GM12891 (cell line): ENCODE data around the gene ABHD6.

Source experiments
- DNase-seq: peaks from one replicate; pipeline ENCODE4 v3.0.0; 2011; ENCODE audit warnings: low spot score; ENCODE audit not compliant: insufficient read length
- FAIRE-seq: peaks from 2 replicates; lab custom pipeline; 2011; peaks lifted over from hg19 to GRCh38; lab: Jason Lieb, UNC
- PAX5 ChIP-seq: IDR thresholded peaks from 2 replicates; pipeline ENCODE4 v1.6.1; 2011; ENCODE audit warnings: low read length, moderate library complexity, mild to moderate bottlenecking; ENCODE audit not compliant: insufficient read depth, severe bottlenecking
- POLR2A ChIP-seq: IDR thresholded peaks from 2 replicates; pipeline ENCODE4 v1.6.1; 2011; ENCODE audit warnings: low read depth, low read length, control low read depth
- POLR2AphosphoS5 ChIP-seq: IDR thresholded peaks from 2 replicates; pipeline ENCODE4 v1.6.1; 2011; ENCODE audit warnings: low read depth, low read length, control low read depth
- POU2F2 ChIP-seq: IDR thresholded peaks from 2 replicates; pipeline ENCODE4 v1.6.1; 2011; ENCODE audit warnings: low read depth, mild to moderate bottlenecking, control low read depth, low read length, moderate library complexity
- SPI1 ChIP-seq: IDR thresholded peaks from 2 replicates; pipeline ENCODE4 v1.6.1; 2011; ENCODE audit warnings: low read depth, low read length, control low read depth
- TAF1 ChIP-seq: IDR thresholded peaks from 2 replicates; pipeline ENCODE4 v1.6.1; 2011; ENCODE audit warnings: low read depth, low read length, control low read depth

ABHD6 gene

DNA sequence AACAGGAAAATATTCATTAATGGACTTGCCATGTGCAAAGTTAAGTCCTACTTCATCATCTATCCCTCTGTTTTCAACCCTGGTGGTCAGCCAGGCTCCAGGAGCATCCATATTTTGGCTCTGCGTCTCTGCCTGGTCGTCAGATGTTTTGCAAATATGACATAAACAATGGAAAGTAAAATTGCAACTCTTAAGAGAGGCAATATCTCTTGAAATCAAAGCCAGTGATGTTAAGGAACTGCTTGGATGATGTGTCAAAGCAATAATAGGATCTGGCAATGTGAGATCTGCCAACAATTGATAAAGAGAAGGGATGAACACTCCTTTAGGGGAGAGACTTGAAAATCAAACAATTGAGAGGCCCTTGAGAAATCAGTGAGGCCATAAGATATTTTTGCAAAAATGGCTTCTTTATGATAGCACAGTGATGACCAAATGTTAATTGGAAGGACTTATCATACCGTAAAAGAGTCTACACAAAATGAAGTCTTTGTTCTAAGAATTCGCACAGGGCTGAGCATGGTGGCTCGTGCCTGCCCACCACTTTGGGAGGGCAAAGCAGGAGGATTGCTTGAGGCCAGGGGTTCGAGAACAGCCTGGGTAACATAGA, 6.5 kb downstream of the ABHD6 start:
- TF ChIP-seq POU2F2, result no peak
- TF ChIP-seq TAF1, result no peak
- no peak for TF ChIP-seq PAX5
- TF ChIP-seq POLR2A, result no peak
- TF ChIP-seq POLR2AphosphoS5, result no peak
- TF ChIP-seq SPI1, result no peak
- DNase-seq (no peak), FAIRE-seq (no peak)

GRCh38 chr3:58246148-58247047, 8.8 kb downstream of the ABHD6 start:
- TF ChIP-seq PAX5 (no peak), POLR2A (no peak), POLR2AphosphoS5 (no peak), SPI1 (no peak), TAF1 (no peak), POU2F2 (no peak)
- no peak for FAIRE-seq
- DNase-seq, result no peak

DNA sequence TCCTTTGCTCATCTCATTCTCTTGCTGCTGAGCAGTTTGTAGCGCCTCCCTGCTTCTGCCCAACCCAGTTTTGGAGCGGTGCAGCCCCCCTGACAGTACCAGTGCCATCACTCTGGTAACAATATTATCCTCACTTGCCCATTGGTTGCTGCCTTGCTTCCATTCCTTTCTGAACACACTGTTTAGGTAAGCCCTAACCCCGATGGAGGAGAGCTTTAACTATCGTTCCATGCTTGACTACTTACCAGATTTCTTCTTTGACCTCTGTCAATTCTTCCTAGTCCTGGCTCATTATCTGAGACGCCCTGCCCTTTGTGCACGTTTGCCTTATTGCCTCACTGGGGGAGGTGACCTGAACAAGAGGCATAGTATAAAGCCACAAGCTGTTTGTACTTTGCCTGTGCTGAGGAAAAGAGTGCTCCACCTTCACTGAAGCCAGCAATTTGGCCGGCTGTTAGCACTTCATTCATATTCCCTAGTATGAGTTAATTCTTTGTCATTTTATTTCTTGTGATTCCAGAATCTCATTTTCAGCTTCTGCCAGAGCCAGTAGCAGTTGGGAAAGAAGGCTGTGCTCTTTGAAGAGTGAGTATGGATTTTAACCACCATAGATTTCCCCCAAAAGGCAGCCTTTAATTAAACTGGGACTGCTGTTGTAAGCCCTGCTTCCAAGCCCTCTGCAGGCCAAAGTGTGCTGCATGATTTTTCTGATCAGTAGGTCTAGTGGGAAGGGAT, 11.9 kb downstream of the ABHD6 start:
- TF ChIP-seq TAF1, result no peak
- 0 out of 2 replicates have a peak, but pooled peaks have one; percentile 33 for TF ChIP-seq SPI1
- TF ChIP-seq PAX5, result no peak
- no peak for TF ChIP-seq POU2F2
- no peak for FAIRE-seq
- DNase-seq, result no peak

- no peak for FAIRE-seq
- no peak for TF ChIP-seq PAX5
- TF ChIP-seq POU2F2, result no peak
- no peak for TF ChIP-seq POLR2A
- no peak for TF ChIP-seq TAF1
- no peak for TF ChIP-seq POLR2AphosphoS5
- TF ChIP-seq SPI1, result no peak
- no peak for DNase-seq
Measured at GRCh38 chr3:58250093-58250707, 12.6 kb downstream of the ABHD6 start.

DNA sequence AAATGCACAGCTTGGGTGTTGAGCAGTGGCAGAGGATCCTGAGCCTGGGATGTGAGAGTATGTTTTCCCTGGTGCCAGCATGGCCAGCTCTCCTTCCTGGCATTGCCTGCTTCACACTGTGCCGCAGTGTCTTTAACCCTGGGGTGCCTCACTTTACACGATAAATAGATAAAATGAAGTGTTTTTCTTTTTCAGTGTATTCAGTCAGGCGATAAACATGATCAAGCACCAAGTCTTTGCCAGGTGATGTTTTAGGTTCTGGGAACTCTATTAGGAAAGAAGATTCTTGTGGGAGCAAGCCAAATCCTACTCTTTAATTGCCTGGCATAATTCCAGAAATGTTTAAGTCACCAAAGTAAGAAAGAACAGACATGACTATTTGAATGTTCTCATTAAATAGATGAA, 14.0 kb downstream of the ABHD6 start:
- FAIRE-seq (no peak), DNase-seq (no peak)
- TF ChIP-seq TAF1, result no peak
- TF ChIP-seq POLR2A, result no peak
- no peak for TF ChIP-seq SPI1

- TF ChIP-seq TAF1 (no peak), PAX5 (no peak), POLR2AphosphoS5 (no peak), SPI1 (no peak), POLR2A (no peak), POU2F2 (no peak)
- peak; percentile 23 for FAIRE-seq
Measured at GRCh38 chr3:58254144-58254543, 16.6 kb downstream of the ABHD6 start.

GRCh38 chr3:58256061-58256460, 18.5 kb downstream of the ABHD6 start:
- TF ChIP-seq POU2F2 (no peak), SPI1 (no peak), POLR2A (no peak), PAX5 (no peak)
- FAIRE-seq (no peak), DNase-seq (no peak)

More at GRCh38 chr3:58254144-58254543, 16.6 kb downstream of the ABHD6 start:
- no peak for DNase-seq

DNA sequence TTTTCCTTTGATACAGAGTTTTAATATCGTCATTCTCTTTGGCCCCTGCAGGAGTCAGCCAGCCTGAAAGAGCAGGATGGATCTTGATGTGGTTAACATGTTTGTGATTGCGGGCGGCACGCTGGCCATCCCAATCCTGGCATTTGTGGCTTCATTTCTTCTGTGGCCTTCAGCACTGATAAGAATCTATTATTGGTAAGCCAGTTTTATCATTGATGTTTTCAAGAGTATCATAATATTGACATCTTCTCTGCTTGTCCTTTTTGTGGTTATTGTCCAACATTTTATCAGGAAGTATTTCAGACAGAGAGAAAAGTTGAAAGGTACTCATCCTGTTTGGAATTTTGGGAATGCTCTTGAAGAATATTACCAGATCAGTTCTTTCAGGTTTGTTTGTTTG, 18.9 kb downstream of the ABHD6 start:
- DNase-seq, result no peak
- TF ChIP-seq POLR2AphosphoS5 (no peak), SPI1 (no peak), TAF1 (no peak), POLR2A (no peak), POU2F2 (no peak), PAX5 (no peak)
- no peak for FAIRE-seq

DNA sequence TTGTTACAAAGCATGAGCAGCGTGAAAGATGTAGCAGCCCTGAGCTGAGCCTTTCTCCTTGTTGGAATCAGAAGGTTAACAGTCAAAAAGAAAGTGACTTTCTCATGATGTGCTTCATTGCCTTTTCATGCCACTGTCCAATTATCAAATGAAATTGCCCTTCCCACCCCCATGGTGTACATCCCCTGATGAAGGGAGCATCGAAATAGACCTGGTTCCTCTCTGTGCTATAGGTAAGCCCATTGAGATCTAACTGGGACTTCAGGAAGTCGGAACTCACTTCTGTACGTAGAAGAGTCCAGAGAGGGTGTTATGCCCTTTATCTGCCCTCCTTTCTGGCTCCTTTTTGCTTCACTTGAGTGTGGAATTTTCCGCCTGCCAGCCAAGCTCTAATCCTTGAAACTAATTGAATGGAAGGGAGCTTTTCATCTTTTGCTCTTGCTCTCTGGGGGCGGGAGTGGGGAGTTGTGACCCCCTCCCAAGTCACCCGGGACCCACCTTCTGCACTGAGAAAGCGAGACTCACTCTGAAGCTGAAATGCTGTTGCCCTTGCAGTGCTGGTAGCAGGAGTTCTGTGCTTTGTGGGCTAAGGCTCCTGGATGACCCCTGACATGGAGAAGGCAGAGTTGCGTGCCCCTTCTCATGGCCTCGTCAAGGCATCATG, 20.9 kb downstream of the ABHD6 start:
- FAIRE-seq (peak; percentile 48), DNase-seq (no peak)
- no peak for TF ChIP-seq POU2F2
- no peak for TF ChIP-seq POLR2A
- no peak for TF ChIP-seq SPI1
- no peak for TF ChIP-seq POLR2AphosphoS5
- TF ChIP-seq TAF1, result no peak
- TF ChIP-seq PAX5, result no peak
